MM.1S (cell line): ENCODE data around the gene XKRX.

Experiments used
- DNase-seq: peaks from one replicate; pipeline ENCODE4 v3.0.0-alpha.2; 2015
- H2AFZ ChIP-seq: fragments of 300-600 bp; sonication (generic); 2 replicates; pipeline ENCODE4 v1.6.0; 2016; ENCODE audit warnings: antibody characterized with exemption, low read length
- H3F3A ChIP-seq: fragments of 300-600 bp; sonication (generic); 2 replicates; pipeline ENCODE4 v1.6.1; 2016; ENCODE audit warnings: mild to moderate bottlenecking, antibody characterized with exemption, low read length, moderate library complexity, mixed read lengths; ENCODE audit not compliant: insufficient read depth
- H3K27ac ChIP-seq: fragments of 300-600 bp; sonication (generic); 2 replicates; pipeline ENCODE4 v1.5.1; 2016; ENCODE audit warnings: mild to moderate bottlenecking, low read length
- H3K27me3 ChIP-seq: fragments of 300-600 bp; sonication (generic); replicated peaks from 2 replicates; pipeline ENCODE4 v1.6.0; 2016; ENCODE audit warnings: low read length; ENCODE audit not compliant: insufficient read depth
- H3K36me3 ChIP-seq: fragments of 300-600 bp; sonication (generic); replicated peaks from 2 replicates; pipeline ENCODE4 v1.6.1; 2016; ENCODE audit warnings: mild to moderate bottlenecking, low read length, mixed read lengths; ENCODE audit not compliant: insufficient read depth
- H3K4me1 ChIP-seq: fragments of 300-600 bp; sonication (generic); 2 replicates; pipeline ENCODE4 v1.6.1; 2016; ENCODE audit warnings: low read length, mixed read lengths
- H3K4me2 ChIP-seq: fragments of 300-600 bp; sonication (generic); 2 replicates; pipeline ENCODE4 v1.6.0; 2016; ENCODE audit warnings: low read depth, low read length
- H3K4me3 ChIP-seq: fragments of 300-600 bp; sonication (generic); 2 replicates; pipeline ENCODE4 v1.5.1; 2016; ENCODE audit warnings: low read length, mixed read lengths
- H3K79me2 ChIP-seq: fragments of 300-600 bp; sonication (generic); 2 replicates; pipeline ENCODE4 v1.6.1; 2016; ENCODE audit warnings: mixed run types, low read length, mixed read lengths
- H3K9ac ChIP-seq: fragments of 300-600 bp; sonication (generic); 2 replicates; pipeline ENCODE4 v1.6.1; 2016; ENCODE audit warnings: low read length, mixed read lengths
- H3K9me2 ChIP-seq: fragments of 300-600 bp; sonication (generic); replicated peaks from 2 replicates; pipeline ENCODE4 v1.6.1; 2016; ENCODE audit warnings: mild to moderate bottlenecking, low read length, mixed read lengths; ENCODE audit not compliant: insufficient read depth
- H3K9me3 ChIP-seq: fragments of 300-600 bp; sonication (generic); replicated peaks from 2 replicates; pipeline ENCODE4 v1.6.1; 2016; ENCODE audit warnings: mild to moderate bottlenecking, low read length, mixed read lengths; ENCODE audit not compliant: insufficient read depth
- H4K20me1 ChIP-seq: fragments of 300-600 bp; sonication (generic); 2 replicates; pipeline ENCODE4 v1.6.1; 2016; ENCODE audit warnings: mild to moderate bottlenecking, low read length, moderate library complexity, mixed read lengths; ENCODE audit not compliant: insufficient read depth
- EZH2 ChIP-seq: fragments of 300-600 bp; sonication (generic); optimal IDR thresholded peaks from 2 replicates; pipeline ENCODE3; 2017; ENCODE audit warnings: low read depth, mild to moderate bottlenecking, antibody characterized with exemption, low read length, mixed read lengths
- EZH2phosphoT487 ChIP-seq: fragments of 300-600 bp; sonication (generic); IDR thresholded peaks from 2 replicates; pipeline ENCODE4 v1.6.1; 2018; ENCODE audit warnings: antibody characterized with exemption, low read length
- TF ChIP-seq, protein P1 (sequence below): fragments of 300-600 bp; sonication (generic); IDR thresholded peaks from 2 replicates; pipeline ENCODE4 v1.5.1; 2016; ENCODE audit warnings: antibody characterized with exemption, low read length, mixed read lengths

XKRX gene

DNA sequence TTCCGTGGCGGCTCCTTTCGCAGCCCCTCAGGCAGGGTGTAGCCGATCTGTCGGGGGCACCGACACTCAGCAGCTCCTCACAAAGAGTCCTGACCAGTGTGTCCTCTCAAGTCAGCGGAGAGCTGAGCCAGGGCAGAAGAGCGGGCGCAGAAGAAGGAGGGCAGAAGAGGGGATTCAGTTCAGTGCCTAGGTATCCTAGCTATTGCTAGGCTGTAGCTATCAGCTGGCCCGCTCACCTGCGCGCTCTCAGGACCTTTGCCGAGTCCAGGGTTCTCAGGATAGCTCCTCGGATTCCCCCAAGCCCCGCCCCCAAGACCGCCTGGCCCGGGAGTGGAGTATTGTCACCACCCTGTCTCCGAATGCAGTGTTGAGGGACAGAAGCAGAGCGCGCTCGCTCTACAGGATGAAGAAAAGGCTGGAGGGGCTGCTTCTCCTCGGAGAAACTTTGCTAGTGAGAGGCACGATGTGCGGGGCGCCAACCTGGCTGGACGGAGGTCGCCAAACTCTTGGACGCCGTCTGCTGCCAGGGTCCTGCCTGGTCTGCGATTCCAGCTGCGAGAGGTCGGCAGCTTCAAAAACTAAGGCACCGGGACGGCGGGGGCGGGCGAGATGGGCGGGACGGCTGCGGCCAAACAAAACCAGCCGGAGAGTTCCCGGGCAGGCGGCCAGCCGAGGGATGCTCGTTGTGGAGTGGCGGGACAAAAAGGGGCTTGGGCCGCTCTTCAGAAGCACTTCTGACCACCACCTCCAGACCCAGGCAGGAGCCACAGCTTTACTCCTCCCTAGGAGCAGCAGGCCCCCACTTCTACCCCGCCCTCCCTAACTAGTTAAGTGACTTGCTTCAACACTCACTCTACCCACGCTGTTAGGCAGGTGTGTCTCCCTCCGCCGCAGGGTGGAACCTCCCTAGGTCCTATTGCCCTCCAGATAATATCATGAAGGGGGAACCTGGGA lies at the start of gene XKRX:
TSS of gene XKRX (minus strand) at position 258 of the 954 bp plus-strand sequence. CDS start 613 bp downstream, outside the sequence.
- peak within 1 kb of the TSS; percentile 85 for H2AFZ ChIP-seq
- H4K20me1 ChIP-seq, result no peaks in the 10 kb centered on the region
- DNase-seq, result peak; percentile 57
- H3K9me2 ChIP-seq, result no peaks in the 10 kb centered on the region
- H3K4me3 ChIP-seq, result peak within 1 kb of the TSS; percentile 63
- H3K27ac ChIP-seq, result peak within 1 kb of the TSS; percentile 39; the same call in 1 of the 2 replicates
- no peaks in the 10 kb centered on the region for H3K9me3 ChIP-seq
- no peaks in the 10 kb centered on the region for H3K27me3 ChIP-seq
- peaks cover 4% of the 10 kb centered on the region; the same call in 1 of the 2 replicates for H3F3A ChIP-seq
- no peaks in the 10 kb centered on the region for H3K36me3 ChIP-seq
- peak within 1 kb of the TSS; percentile 75; the same call in 1 of the 2 replicates for H3K4me2 ChIP-seq
- H3K9ac ChIP-seq, result peak within 1 kb of the TSS; percentile 21; the same call in 1 of the 2 replicates
- H3K4me1 ChIP-seq, result no peaks in the 10 kb centered on the region
- no peaks in the 10 kb centered on the region for H3K79me2 ChIP-seq
- TF ChIP-seq EZH2phosphoT487, result no peak
- TF ChIP-seq EZH2, result no peak
- TF ChIP-seq, protein P1, sequence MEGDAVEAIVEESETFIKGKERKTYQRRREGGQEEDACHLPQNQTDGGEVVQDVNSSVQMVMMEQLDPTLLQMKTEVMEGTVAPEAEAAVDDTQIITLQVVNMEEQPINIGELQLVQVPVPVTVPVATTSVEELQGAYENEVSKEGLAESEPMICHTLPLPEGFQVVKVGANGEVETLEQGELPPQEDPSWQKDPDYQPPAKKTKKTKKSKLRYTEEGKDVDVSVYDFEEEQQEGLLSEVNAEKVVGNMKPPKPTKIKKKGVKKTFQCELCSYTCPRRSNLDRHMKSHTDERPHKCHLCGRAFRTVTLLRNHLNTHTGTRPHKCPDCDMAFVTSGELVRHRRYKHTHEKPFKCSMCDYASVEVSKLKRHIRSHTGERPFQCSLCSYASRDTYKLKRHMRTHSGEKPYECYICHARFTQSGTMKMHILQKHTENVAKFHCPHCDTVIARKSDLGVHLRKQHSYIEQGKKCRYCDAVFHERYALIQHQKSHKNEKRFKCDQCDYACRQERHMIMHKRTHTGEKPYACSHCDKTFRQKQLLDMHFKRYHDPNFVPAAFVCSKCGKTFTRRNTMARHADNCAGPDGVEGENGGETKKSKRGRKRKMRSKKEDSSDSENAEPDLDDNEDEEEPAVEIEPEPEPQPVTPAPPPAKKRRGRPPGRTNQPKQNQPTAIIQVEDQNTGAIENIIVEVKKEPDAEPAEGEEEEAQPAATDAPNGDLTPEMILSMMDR, result no peak

DNA sequence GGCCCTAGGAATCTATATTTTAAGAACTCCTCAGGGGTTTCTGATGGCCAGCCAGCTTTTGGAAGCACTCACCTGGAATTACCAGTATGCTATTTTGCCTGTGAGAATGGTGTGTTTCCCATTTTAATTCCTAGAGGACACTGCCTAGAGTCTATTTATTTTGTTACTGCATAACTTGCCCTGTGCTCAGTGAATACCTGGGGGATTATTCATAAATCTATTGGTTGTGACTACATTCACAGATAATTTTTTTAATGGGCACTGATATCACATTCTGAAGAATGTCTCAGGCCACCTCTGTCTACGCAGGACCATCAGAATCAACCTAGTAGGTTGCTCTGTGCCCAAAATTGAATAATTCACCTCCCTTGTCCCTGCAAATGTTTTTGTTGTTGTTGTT lies 47.5 kb upstream of the XKRX start:
- Histone ChIP-seq H3K4me2 (no peak overlapping the region), H3K9me2 (no peaks in the 10 kb centered on the region), H3K79me2 (no peaks in the 10 kb centered on the region), H3K4me1 (no peaks in the 10 kb centered on the region), H3K9ac (no peak overlapping the region), H3K27ac (no peak overlapping the region), H3F3A (no peaks in the 10 kb centered on the region), H3K4me3 (no peak overlapping the region), H2AFZ (no peak overlapping the region), H3K27me3 (no peaks in the 10 kb centered on the region), H4K20me1 (no peaks in the 10 kb centered on the region), H3K9me3 (no peaks in the 10 kb centered on the region), H3K36me3 (no peaks in the 10 kb centered on the region)
- no peak for DNase-seq
- no peak for TF ChIP-seq EZH2phosphoT487
- no peak for TF ChIP-seq EZH2
- TF ChIP-seq, protein P1, result no peak

DNA sequence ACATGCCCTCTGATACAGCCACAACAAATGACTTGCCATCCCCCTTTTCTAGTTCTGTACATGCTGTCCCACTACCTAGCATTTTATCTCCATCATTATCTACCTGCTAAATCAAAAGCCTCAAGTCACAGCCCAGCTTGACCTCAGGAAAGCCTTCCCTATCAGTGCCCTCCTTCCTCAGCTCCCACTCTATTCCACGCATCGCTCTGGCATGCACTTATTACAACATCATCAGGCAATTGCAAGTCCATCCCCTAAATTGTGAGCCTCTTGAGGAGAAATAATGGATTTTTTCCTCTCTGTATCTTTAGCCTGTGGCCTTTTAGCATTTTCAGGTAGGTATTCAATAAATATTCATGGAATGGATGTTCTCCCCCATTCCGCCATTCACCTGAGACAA lies 46.5 kb upstream of the XKRX start:
- Histone ChIP-seq H3K4me2 (no peak overlapping the region), H3K9ac (no peak overlapping the region), H3F3A (no peaks in the 10 kb centered on the region), H3K36me3 (no peaks in the 10 kb centered on the region), H3K4me1 (no peaks in the 10 kb centered on the region), H3K9me2 (no peaks in the 10 kb centered on the region), H3K79me2 (no peaks in the 10 kb centered on the region), H3K9me3 (no peaks in the 10 kb centered on the region), H2AFZ (no peak overlapping the region), H4K20me1 (no peaks in the 10 kb centered on the region), H3K27ac (no peak overlapping the region), H3K27me3 (no peaks in the 10 kb centered on the region), H3K4me3 (no peak overlapping the region)
- TF ChIP-seq EZH2 (no peak), EZH2phosphoT487 (no peak)
- TF ChIP-seq, protein P1, result no peak
- DNase-seq, result no peak
